EH (cell line): ENCODE results near the gene PCDHGA1.

ENCODE experiments used
- DNase-seq: peaks from one replicate; pipeline ENCODE4 v3.0.0-alpha.2; 2015; ENCODE audit warnings: low read depth

Gene PCDHGA1

GRCh38 chr5:141512911-141513626, 182.8 kb downstream of the PCDHGA1 start:
- peak; percentile 55 for DNase-seq

DNA sequence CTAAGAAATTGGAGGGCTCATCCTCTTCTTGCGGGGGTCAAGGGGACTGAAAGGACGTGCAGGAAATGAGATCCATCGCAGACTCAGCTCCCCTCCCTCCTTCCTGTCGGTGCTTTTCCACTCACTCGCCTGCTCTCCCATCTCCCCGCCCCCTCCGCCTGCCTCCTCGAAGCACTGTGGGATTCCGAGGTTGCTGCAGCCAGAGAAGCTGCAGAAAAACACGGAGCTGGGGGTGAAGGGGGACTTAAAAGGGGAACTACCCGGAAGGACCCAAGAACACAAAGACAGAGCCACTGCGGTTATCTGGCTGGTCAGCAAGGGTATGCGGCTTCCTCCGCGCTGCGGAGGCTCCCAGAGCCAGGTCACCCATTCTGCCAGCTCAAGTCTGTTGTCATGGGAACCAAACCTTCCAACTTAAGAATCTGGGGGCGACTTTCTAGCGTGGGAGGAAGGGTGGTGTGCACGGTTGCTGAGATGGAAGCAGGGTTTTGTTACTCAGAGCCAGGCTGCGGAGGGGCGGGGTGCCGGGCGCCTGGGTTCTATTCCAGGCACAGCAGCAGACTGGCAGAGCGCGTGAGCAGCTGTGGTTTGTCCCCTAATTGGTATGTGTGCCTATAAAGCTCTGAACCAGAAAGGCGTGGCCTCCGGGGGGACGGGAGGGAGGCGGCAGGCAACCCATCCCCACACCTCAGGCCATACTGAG, 183.5 kb downstream of the PCDHGA1 start:
- DNase-seq, result peak; percentile 91

GRCh38 chr5:141514330-141515133, 184.2 kb downstream of the PCDHGA1 start:
- DNase-seq, result peak; percentile 82

DNA sequence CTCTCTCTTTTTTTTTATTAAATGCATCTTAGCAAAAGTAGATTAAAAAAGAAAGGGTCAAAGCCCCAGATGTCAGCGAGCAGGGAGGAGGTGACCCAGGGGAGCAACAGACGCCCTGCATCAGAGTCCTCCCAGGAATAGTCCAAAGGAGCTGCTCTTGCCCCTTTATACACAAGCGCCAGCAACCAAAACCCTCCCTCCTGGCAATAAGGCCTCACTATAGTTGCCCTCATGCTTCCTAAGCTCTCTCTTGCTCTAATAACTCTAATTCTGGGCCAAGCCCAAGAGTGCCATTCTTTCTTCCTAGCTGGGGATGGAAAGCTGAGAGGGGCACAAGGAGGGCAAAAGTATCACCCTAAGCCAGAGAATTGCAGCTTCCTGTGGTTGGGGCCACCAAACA, 184.8 kb downstream of the PCDHGA1 start:
- no peak for DNase-seq

DNA sequence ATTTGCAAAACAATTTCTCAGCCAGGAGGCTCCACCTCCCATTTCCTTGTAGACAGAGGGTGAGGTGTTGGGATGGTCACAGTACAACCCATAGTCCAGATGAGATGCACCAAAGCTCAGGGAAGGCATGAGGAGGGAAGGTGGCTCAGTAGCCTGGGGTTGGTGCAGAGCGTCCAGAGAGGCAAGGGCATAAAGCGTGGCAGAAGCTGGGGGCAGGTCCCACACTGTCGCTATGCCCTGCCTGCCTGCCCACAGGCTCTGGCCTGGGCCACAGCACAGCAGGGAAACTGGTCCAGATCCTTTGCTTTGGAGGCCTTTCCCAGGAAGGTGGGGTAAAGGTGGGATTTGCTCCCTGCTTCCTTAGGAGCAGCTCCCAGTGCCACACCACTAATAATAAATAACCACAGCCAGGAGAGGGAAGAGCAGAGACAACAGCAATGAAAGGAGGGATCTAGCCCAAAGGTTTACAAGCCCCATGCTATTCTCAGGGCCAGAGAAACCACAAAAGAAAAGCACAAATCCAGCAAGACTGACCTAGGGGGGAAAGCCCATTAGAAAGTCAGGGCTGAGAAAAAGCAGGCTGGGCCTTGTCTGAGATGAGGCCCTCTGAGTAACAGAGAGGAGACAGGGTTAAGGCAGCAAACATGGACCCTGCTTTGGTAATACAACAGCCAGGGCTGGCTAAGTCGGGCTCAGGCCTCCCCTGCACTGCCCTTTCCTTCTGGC, 185.8 kb downstream of the PCDHGA1 start:
- DNase-seq, result peak; percentile 55

GRCh38 chr5:141516672-141517025, 186.3 kb downstream of the PCDHGA1 start:
- no peak for DNase-seq

GRCh38 chr5:141517312-141517711, 187.0 kb downstream of the PCDHGA1 start:
- no peak for DNase-seq

- DNase-seq, result peak; percentile 76
Observed at GRCh38 chr5:141517880-141518617, 187.7 kb downstream of the PCDHGA1 start.

- DNase-seq, result no peak
Observed at GRCh38 chr5:141518618-141519015, 188.3 kb downstream of the PCDHGA1 start.

- no peak for DNase-seq
Observed at GRCh38 chr5:141519605-141520565, 189.6 kb downstream of the PCDHGA1 start.

- DNase-seq, result peak; percentile 99
Observed at GRCh38 chr5:141521244-141521781, 191.0 kb downstream of the PCDHGA1 start.

DNA sequence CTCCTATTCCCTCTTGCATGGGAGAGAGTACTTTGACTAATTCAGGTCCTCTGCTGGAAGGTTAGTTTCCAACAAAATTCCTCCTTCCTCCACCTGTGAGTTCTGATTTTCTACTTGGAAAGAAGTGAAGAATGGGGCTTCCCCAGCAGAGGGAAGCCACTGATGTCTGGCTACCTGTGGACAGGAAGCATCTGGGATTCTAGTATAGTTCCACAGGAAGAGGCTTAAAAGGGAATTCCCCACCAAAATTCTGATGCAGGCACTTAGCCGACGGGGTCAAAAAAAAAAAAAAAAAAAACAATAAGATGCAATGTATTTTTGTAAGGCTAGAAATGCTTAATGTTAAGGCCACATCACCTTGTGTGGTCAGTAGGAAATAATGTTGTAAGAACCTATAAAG, 192.0 kb downstream of the PCDHGA1 start:
- DNase-seq, result no peak

DNA sequence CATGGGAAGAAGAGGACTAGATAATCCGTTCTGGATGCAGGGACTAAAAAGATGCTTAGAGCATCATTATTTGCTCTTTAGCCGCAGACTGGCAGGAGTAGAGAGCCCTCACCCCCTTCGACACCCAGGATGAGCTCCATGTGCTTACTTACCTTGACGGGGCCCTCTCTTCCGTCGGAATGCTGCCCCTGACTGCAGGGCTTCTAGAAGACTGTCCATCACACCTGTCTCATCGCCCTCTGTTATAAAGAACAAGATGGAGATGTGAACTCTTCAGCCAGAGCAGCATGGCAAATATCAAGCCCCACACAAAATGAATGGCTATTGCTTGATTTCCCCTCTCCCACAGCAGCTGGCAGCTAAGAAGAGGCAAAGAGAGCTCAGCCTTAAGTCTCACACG, 193.7 kb downstream of the PCDHGA1 start:
- DNase-seq, result no peak

GRCh38 chr5:141524604-141525597, 194.6 kb downstream of the PCDHGA1 start:
- DNase-seq, result peak; percentile 97

DNA sequence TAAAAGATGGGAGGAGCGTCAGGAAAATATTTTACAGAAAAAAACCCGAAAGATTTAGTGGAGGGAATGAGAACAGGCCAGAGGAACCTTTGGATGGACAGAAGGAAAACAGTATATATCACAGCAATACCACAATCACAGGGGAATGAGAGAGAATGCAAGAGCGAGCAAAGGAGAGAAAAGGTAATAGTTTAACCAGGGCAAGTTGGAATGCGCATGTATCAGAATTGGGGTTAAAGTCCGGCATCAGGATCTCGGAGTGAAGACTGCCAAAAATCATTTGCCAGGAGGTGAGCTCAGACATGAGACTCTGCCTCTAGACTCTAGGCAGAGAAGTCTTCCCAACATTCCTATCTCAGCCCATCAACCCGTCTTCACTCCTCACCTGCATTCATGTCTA, 195.3 kb downstream of the PCDHGA1 start:
- DNase-seq, result no peak

- DNase-seq, result no peak
Observed at GRCh38 chr5:141527426-141527825, 197.1 kb downstream of the PCDHGA1 start.

GRCh38 chr5:141528291-141528984, 198.1 kb downstream of the PCDHGA1 start:
- no peak for DNase-seq

GRCh38 chr5:141529002-141529401, 198.7 kb downstream of the PCDHGA1 start:
- DNase-seq, result peak; percentile 80
